ENCODE results near the gene NBPF1.
"Not testable (repeated sequence)": the region's sequence is repeated elsewhere in the genome, so short reads cannot be mapped to it uniquely, and the experiment has no call there.

- TF ChIP-seq CTCF, EZH2phosphoT487 (IDR thresholded peaks at IDR 0.05): not testable (repeated sequence)
Measured at GRCh38 chr1:16550212-16550918, 63.0 kb downstream of the NBPF1 start.

Measured in neural progenitor cell (in vitro differentiated cells).